H9 (cell line): ENCODE measurements around the gene LRP1B. TPM values are rescaled to one million over a fixed set of nuclear protein-coding genes. Genes with fewer than 3 reads are reported as not detected.

Experiments used
- DNase-seq: peaks from one replicate; pipeline ENCODE4 v3.0.0-alpha.2; 2017
- H2AFZ ChIP-seq: one replicate; pipeline ENCODE4 v1.6.1; 2013; ENCODE audit warnings: mild to moderate bottlenecking, low read length, control low read depth, moderate library complexity
- H2AK5ac ChIP-seq: 2 replicates; pipeline ENCODE4 v1.6.1; 2013; ENCODE audit warnings: low read length, control low read depth, mixed read lengths; ENCODE audit not compliant: insufficient read length
- H2BK120ac ChIP-seq: one replicate; pipeline ENCODE4 v1.6.1; 2013; ENCODE audit warnings: low read depth, mild to moderate bottlenecking, low read length, control low read depth, inconsistent platforms; ENCODE audit not compliant: poor library complexity, severe bottlenecking
- H2BK12ac ChIP-seq: 2 replicates; pipeline ENCODE4 v1.6.1; 2013; ENCODE audit warnings: low read length, control low read depth, mixed read lengths, low read depth; ENCODE audit not compliant: insufficient read length
- H2BK15ac ChIP-seq: 2 replicates; pipeline ENCODE4 v1.6.1; 2013; ENCODE audit warnings: low read depth, low read length, control low read depth
- H2BK20ac ChIP-seq: one replicate; pipeline ENCODE4 v1.6.1; 2013; ENCODE audit warnings: low read depth, mild to moderate bottlenecking, low read length, control low read depth, inconsistent platforms; ENCODE audit not compliant: poor library complexity, severe bottlenecking
- H2BK5ac ChIP-seq: 2 replicates; pipeline ENCODE4 v1.6.1; 2013; ENCODE audit warnings: low read length, control low read depth, mixed read lengths; ENCODE audit not compliant: insufficient read length
- H3K14ac ChIP-seq: 2 replicates; pipeline ENCODE4 v1.6.1; 2013; ENCODE audit warnings: low read length, control low read depth; ENCODE audit not compliant: insufficient read depth
- H3K18ac ChIP-seq: 2 replicates; pipeline ENCODE4 v1.6.1; 2013; ENCODE audit warnings: low read depth, mild to moderate bottlenecking, mixed read lengths, low read length, control low read depth; ENCODE audit not compliant: insufficient read length
- H3K23ac ChIP-seq: 2 replicates; pipeline ENCODE4 v1.6.1; 2013; ENCODE audit warnings: low read length, control low read depth, mixed read lengths, low read depth; ENCODE audit not compliant: insufficient read length
- H3K23me2 ChIP-seq: 2 replicates; pipeline ENCODE4 v1.6.1; 2013; ENCODE audit warnings: low read depth, mild to moderate bottlenecking, mixed read lengths, low read length, control low read depth; ENCODE audit not compliant: insufficient read length, poor library complexity, severe bottlenecking
- H3K27ac ChIP-seq: 2 replicates; pipeline ENCODE4 v1.5.1; 2013; ENCODE audit warnings: low read length, control low read depth, mixed read lengths, low read depth; ENCODE audit not compliant: insufficient read length
- H3K27me3 ChIP-seq: 2 replicates; pipeline ENCODE4 v1.6.1; 2013; ENCODE audit warnings: low read length, control low read depth, inconsistent platforms; ENCODE audit not compliant: insufficient read depth
- H3K4ac ChIP-seq: 2 replicates; pipeline ENCODE4 v1.6.1; 2013; ENCODE audit warnings: low read depth, mild to moderate bottlenecking, control low read depth, inconsistent platforms, low read length, moderate library complexity
- H3K4me1 ChIP-seq: 2 replicates; pipeline ENCODE4 v1.6.1; 2013; ENCODE audit warnings: low read length, control low read depth, inconsistent platforms; ENCODE audit not compliant: insufficient read depth
- H3K4me2 ChIP-seq: 2 replicates; pipeline ENCODE4 v1.6.1; 2013; ENCODE audit warnings: low read length, control low read depth, mixed read lengths; ENCODE audit not compliant: insufficient read length, insufficient read depth
- H3K56ac ChIP-seq: 2 replicates; pipeline ENCODE4 v1.6.1; 2013; ENCODE audit warnings: low read depth, mild to moderate bottlenecking, mixed read lengths, low read length, control low read depth; ENCODE audit not compliant: insufficient read length
- H3K79me1 ChIP-seq: 2 replicates; pipeline ENCODE4 v1.6.1; 2013; ENCODE audit warnings: low read depth, mild to moderate bottlenecking, moderate library complexity, low read length, control low read depth, inconsistent platforms; ENCODE audit not compliant: insufficient read depth, poor library complexity, severe bottlenecking
- H3K79me2 ChIP-seq: 2 replicates; pipeline ENCODE4 v1.6.1; 2013; ENCODE audit warnings: low read length, control low read depth, inconsistent platforms; ENCODE audit not compliant: insufficient read depth
- H3K9ac ChIP-seq: 2 replicates; pipeline ENCODE4 v1.6.1; 2013; ENCODE audit warnings: low read length, control low read depth, mixed read lengths; ENCODE audit not compliant: insufficient read length; ENCODE audit errors: extremely low read depth
- H3K9me3 ChIP-seq: one replicate; pipeline ENCODE4 v1.6.1; 2013; ENCODE audit warnings: low read depth, low read length, inconsistent platforms; ENCODE audit not compliant: control insufficient read depth
- H3T11ph ChIP-seq: one replicate; pipeline ENCODE4 v1.6.1; 2013; ENCODE audit warnings: mild to moderate bottlenecking, low read length, control low read depth, inconsistent platforms
- H4K20me1 ChIP-seq: one replicate; pipeline ENCODE4 v1.6.1; 2013; ENCODE audit not compliant: control insufficient read depth, insufficient read length, insufficient read depth
- H4K5ac ChIP-seq: 2 replicates; pipeline ENCODE4 v1.6.1; 2013; ENCODE audit warnings: low read depth, mild to moderate bottlenecking, mixed read lengths, low read length, control low read depth; ENCODE audit not compliant: insufficient read length
- H4K8ac ChIP-seq: replicated peaks from 2 replicates; pipeline ENCODE4 v1.6.1; 2013; ENCODE audit warnings: low read length, control low read depth, mixed read lengths, low read depth; ENCODE audit not compliant: insufficient read length
- H4K91ac ChIP-seq: 2 replicates; pipeline ENCODE4 v1.6.1; 2013; ENCODE audit warnings: low read depth, mild to moderate bottlenecking, moderate library complexity, mixed read lengths, low read length, control low read depth; ENCODE audit not compliant: insufficient read length
- H3K27ac Mint-ChIP-seq, 3 experiments: 2 replicates in 2 of 3; 3 replicates in 1 of 3; pipeline ENCODE4 v1.8.0; 2020 to 2021; ENCODE audit warnings: mixed read lengths in 3 of 3, mild to moderate bottlenecking in 1 of 3, moderate library complexity in 1 of 3
- H3K27me3 Mint-ChIP-seq: 2 replicates; pipeline ENCODE4 v1.8.0; 2021; ENCODE audit warnings: low read depth, mild to moderate bottlenecking, moderate library complexity, mixed read lengths
- H3K36me3 Mint-ChIP-seq, 3 experiments: 2 replicates in 2 of 3; 3 replicates in 1 of 3; pipeline ENCODE4 v1.8.0; 2020 to 2021; ENCODE audit warnings: low read depth in 3 of 3, mixed read lengths in 3 of 3; ENCODE audit not compliant: insufficient read depth in 1 of 3
- H3K4me1 Mint-ChIP-seq, 2 experiments: 2 replicates each; pipeline ENCODE4 v1.8.0; 2020; ENCODE audit warnings: mixed read lengths in 2 of 2
- H3K4me3 Mint-ChIP-seq, 2 experiments: 2 replicates in 1 of 2; 3 replicates in 1 of 2; pipeline ENCODE4 v1.8.0; 2020 to 2021; ENCODE audit warnings: mild to moderate bottlenecking in 2 of 2, mixed read lengths in 2 of 2, moderate library complexity in 1 of 2
- H3K9me3 Mint-ChIP-seq, 2 experiments: 2 replicates in 1 of 2; 3 replicates in 1 of 2; pipeline ENCODE4 v1.8.0; 2020; ENCODE audit warnings: mild to moderate bottlenecking in 2 of 2, mixed read lengths in 2 of 2, moderate library complexity in 1 of 2
- total RNA-seq: library from RNA; stranded (reverse); gene quantifications from 2 replicates; pipeline ENCODE4 v1.2.1, GENCODE V29; 2021
- TF ChIP-seq, protein P1 (sequence below): fragments of 200-600 bp; sonication (generic); conservative IDR thresholded peaks from 3 replicates; pipeline ENCODE4 v1.8.0; 2021; ENCODE audit warnings: antibody characterized with exemption, mild to moderate bottlenecking

LRP1B gene
- total RNA-seq, 1 experiment from 2014 or later, result not detected

DNA sequence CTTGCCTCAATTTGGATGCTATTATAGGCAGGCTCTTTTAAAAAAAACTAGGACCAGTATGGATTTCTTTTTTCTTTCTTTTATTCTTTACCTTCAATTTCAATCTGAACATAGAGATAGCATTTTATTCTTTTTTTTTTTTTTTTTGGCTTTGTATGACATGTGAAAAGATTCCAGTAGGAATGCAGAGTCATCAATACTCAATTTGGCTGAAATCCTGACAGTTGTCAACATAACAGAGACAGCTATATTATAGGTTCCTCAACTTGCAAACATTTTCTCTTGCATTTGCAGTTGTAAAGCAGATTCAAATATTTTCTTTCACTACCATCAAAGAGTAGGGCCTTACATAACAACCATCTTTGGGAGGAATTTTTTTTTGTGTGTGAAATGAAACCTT is 334.4 kb downstream of the LRP1B start:
- Histone ChIP-seq H3K23me2 (no peaks in the 10 kb centered on the region), H4K91ac (no peak overlapping the region), H3K4me1 (no peaks in the 10 kb centered on the region; the same call in 1 of the 2 replicates), H2BK20ac (no peak overlapping the region), H2BK120ac (no peak overlapping the region), H3K27ac (no peak overlapping the region), H2BK5ac (no peak overlapping the region), H4K8ac (no peak overlapping the region), H3K27me3 (no peaks in the 10 kb centered on the region), H2AK5ac (no peak overlapping the region), H2BK12ac (no peak overlapping the region), H2AFZ (no peak overlapping the region), H3K79me1 (no peaks in the 10 kb centered on the region), H3K9me3 (no peaks in the 10 kb centered on the region), H3K79me2 (no peaks in the 10 kb centered on the region), H3T11ph (no peak overlapping the region), H3K23ac (no peak overlapping the region), H3K56ac (no peak overlapping the region), H3K4me2 (no peak overlapping the region), H3K9ac (no peak overlapping the region), H4K20me1 (no peaks in the 10 kb centered on the region), H3K14ac (no peak overlapping the region), H3K18ac (no peak overlapping the region), H4K5ac (no peak overlapping the region), H3K4ac (no peak overlapping the region), H2BK15ac (no peak overlapping the region)
- H3K4me1 Mint-ChIP-seq, result peaks cover 3 to 4% of the 10 kb centered on the region in 2 experiments; a peak in 2 of 4 replicates
- H3K36me3 Mint-ChIP-seq, result no peaks in the 10 kb centered on the region
- no peak overlapping the region for H3K27ac Mint-ChIP-seq
- H3K27me3 Mint-ChIP-seq, result no peaks in the 10 kb centered on the region
- no peaks in the 10 kb centered on the region for H3K9me3 Mint-ChIP-seq
- H3K4me3 Mint-ChIP-seq, result no peak overlapping the region
- TF ChIP-seq, protein P1, sequence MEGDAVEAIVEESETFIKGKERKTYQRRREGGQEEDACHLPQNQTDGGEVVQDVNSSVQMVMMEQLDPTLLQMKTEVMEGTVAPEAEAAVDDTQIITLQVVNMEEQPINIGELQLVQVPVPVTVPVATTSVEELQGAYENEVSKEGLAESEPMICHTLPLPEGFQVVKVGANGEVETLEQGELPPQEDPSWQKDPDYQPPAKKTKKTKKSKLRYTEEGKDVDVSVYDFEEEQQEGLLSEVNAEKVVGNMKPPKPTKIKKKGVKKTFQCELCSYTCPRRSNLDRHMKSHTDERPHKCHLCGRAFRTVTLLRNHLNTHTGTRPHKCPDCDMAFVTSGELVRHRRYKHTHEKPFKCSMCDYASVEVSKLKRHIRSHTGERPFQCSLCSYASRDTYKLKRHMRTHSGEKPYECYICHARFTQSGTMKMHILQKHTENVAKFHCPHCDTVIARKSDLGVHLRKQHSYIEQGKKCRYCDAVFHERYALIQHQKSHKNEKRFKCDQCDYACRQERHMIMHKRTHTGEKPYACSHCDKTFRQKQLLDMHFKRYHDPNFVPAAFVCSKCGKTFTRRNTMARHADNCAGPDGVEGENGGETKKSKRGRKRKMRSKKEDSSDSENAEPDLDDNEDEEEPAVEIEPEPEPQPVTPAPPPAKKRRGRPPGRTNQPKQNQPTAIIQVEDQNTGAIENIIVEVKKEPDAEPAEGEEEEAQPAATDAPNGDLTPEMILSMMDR, result no peak
- no peak for DNase-seq
